Measurements from ENCODE around the gene FAM170B.

GRCh38 chr10:49149881-49150280, 16.1 kb upstream of the FAM170B start:
- no peak for TF ChIP-seq POLR2A (IDR thresholded peaks at IDR 0.05)
- TF ChIP-seq, protein P1, sequence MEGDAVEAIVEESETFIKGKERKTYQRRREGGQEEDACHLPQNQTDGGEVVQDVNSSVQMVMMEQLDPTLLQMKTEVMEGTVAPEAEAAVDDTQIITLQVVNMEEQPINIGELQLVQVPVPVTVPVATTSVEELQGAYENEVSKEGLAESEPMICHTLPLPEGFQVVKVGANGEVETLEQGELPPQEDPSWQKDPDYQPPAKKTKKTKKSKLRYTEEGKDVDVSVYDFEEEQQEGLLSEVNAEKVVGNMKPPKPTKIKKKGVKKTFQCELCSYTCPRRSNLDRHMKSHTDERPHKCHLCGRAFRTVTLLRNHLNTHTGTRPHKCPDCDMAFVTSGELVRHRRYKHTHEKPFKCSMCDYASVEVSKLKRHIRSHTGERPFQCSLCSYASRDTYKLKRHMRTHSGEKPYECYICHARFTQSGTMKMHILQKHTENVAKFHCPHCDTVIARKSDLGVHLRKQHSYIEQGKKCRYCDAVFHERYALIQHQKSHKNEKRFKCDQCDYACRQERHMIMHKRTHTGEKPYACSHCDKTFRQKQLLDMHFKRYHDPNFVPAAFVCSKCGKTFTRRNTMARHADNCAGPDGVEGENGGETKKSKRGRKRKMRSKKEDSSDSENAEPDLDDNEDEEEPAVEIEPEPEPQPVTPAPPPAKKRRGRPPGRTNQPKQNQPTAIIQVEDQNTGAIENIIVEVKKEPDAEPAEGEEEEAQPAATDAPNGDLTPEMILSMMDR (IDR thresholded peaks at IDR 0.05): no peak

Measured in testis (tissue), 2 donors.